GM18505 (cell line): ENCODE measurements around the gene ATP10A.
"Not testable (repeated sequence)": the region's sequence is repeated elsewhere in the genome, so short reads cannot be mapped to it uniquely, and the experiment has no call there.

Source experiments
- ATAC-seq: cut with Tn5 transposase; IDR thresholded peaks from one replicate; pipeline ENCODE4 v1.9.1; 2021; ENCODE audit not compliant: unreplicated experiment
- POLR2A ChIP-seq: IDR thresholded peaks from 4 replicates; pipeline ENCODE4 v1.6.1; 2011; ENCODE audit warnings: borderline replicate concordance; ENCODE audit not compliant: insufficient read depth, insufficient read length; ENCODE audit errors: extremely low read depth

The ATP10A gene

DNA sequence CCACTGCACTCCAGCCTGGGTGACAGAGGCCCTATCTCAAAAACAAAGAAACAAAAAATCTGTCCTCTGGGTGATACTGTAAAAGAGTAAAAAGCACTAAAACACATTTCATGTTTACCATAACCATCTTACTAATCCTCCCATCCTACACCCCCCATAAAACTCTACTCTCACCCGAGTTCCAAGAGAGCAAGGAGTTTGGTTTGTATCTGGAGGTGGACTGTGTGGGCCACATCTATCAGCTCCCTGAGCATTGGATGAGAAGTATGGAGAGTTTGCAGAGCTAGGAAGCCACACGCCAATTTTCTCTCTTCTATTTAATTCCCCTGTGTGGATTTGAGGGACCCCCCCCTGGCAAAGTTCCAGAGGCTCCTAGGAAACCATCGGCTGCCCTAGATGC lies 80.0 kb downstream of the ATP10A start:
- no peak for ATAC-seq
- TF ChIP-seq POLR2A = no peak

DNA sequence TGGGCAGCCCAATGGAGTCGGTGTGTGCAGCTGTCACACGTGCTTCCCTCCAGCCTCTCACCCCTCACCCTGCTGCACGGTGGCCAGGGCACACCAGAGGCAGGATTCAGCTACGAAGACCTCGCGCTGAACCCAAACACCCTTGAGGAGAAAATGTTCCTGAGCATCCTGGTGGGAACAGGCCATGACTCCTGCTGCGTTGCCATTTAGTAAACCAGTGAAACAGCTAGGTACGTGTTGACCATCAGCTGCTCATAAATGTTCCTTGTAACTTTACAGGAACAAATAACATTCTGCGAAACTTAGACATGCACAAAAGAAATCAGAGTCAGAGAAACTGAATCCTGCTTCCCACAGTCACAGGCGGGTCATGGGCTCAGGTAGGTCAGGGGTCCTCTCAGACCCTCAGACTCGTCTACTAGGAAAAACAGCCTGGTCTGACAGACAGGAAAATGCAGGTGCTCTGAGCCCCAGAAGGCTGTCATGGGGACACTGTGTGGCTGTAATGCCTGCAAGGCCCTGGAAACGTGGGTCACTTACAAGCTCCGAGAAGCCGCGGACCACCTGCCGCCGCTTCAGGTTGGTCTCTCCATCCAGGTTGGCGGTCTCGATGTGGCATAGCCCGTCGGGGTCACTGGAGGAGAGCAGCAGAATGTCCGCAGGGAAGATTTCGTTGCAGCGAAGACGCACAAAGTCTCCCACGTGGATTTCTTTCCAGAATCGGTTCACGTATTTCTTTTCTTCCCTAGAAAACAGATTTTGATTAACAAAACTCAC lies 82.5 kb downstream of the ATP10A start:
- no peak for TF ChIP-seq POLR2A
- ATAC-seq = no peak

DNA sequence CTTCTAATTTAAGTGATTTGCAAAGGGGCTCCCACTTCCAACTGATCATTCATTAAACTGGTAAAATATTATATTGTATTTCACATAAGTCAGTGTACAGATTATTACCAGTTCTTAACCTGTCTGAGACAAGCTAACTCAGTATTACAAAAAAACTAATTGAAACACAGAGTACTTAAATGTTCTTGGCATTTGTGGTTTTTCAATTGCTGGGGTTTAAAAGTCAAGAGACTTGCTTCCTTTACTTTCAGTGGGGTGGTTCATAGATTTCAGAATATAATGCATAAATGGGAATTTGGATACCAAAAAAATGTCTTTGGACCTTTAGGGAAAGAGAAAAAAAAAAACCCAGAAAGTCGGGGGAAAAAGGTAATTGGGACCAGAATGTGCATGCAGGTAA lies 85.0 kb downstream of the ATP10A start:
- no peak for ATAC-seq
- TF ChIP-seq POLR2A = no peak

DNA sequence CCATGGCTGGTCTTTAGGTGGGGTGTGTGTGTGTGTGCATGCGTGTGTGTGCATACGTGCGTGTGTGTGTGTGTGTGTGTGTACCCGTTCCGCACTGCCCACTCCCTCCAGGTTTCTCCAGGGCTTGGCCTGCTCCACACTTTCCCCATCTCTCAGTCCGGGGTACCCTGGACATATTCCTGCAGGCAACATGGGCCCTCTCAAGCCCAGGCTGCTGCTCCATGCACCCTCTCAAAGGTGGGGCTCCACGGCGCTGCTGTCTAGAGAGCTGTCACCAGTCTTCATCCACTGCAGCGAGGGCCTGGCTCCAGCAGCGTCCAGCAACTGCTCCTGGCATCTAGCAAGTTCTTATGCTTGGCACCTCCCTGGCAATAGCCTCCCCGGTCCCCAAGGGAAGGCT lies 86.1 kb downstream of the ATP10A start:
- no peak for ATAC-seq
- no peak for TF ChIP-seq POLR2A

DNA sequence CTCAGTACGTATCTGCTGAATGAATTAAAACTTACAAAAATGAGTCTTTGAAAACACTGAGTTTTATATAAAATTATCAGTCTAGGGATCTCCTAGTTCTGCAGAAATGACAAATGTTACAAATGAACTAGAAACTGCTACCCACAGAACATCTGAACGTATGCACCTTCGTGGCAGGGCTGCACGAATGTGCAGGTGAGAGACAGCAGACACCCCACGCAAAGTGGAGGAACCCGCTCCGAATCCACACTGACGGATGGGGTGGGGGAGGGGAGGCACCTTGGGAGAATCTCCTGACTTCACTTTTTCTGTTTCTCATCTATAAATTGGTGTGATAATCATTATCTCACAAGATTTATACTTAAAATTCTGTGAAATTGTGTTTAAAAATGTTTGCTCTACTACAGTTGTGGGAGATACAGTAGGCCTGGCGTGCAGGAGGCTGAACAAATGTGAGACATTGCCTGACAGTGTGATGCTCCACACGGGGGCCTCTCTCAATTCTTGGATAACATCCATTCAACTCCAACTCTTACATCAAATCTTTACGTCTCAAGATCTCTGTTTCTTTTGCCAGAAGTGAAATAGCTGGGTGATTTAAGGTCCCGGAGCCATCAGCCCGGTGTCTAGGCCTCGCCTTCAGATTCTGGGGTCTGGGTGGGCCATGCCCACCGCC lies 86.9 kb downstream of the ATP10A start:
- no peak for TF ChIP-seq POLR2A
- ATAC-seq = no peak

DNA sequence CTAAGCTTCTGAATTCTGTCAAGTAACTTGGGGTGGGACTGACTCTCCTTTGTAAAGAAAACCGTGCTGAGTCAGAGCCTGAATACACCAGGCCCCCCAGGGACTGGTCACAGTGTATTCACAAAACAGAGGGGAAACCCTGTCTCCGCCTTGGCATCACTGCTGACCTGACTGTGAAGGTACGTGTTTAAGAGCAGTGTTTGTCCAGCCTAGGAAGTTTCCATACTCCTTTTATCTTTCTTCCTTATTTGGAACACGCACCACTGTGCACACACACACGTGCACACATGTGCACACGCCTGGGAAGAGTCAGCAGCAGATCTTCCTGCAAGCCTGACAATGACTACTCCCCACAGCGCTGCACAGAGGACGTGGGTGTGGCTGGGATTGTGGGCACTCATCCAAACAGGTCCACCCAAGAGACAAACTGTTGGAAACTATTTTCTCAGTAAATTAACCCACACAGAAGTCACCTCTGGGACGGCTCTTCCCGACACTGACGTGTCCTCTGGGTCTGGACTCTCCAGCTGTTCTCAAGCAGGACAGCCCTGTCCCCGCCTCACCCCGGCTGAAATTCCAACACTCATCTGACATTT lies 87.7 kb downstream of the ATP10A start:
- peak; percentile 88 for ATAC-seq
- no peak for TF ChIP-seq POLR2A

DNA sequence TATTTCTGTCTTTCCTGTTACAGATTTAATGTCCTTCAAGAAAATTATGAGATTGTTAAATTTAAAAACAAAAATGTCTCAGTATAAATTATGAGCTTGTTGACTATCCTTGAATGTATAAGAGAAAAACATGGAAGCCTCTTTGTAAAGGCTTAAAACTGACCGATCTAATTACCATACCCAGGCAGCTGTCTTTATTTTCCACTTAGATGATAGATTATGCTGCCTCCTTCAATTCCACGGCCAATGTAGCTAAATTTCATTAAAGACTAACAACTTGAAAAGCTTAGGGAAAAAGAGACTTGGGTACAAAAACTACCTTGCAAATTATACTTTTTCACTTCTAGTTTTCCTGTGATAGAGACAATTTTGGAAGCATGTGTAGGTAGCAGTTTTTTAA lies 88.3 kb downstream of the ATP10A start:
- no peak for TF ChIP-seq POLR2A
- ATAC-seq = no peak

DNA sequence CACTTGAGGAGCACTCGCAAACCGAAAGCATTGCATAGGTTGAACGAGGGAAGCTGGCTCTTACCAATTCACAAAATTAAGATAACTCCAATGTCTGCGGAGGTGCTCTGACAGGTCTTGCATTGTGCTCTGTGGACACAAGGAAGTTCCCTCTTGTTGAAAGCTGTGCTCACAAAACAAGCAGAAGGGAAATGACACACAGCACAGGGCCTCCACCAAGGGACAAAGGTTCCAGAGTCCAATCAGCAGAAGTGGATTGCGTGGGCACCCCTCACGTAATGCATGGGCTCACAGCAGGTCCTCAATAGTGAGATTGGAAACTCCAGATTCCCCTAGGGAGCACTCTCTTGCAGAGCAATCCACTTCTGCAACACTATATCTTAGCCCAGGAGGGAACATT lies 89.9 kb downstream of the ATP10A start:
- TF ChIP-seq POLR2A = no peak
- no peak for ATAC-seq

DNA sequence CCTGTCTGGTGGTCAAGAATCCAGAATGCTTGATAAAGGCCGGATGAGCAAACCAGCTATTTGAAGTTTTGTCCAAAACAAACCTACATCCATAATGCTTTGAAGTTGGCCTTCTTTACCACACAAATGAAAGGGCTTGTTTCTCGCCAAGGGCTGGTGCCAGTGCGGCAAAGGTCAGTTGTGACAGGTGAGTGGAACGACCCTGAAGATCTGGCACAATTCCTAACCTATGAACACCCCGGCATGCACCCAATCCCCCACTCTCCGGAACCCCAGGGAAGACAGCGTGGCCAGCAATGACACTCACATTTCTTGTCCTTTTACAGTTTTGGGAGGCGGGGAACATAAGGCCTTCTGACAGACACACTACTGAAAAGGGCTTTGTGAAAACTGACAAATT lies 90.6 kb downstream of the ATP10A start:
- no peak for TF ChIP-seq POLR2A
- no peak for ATAC-seq

DNA sequence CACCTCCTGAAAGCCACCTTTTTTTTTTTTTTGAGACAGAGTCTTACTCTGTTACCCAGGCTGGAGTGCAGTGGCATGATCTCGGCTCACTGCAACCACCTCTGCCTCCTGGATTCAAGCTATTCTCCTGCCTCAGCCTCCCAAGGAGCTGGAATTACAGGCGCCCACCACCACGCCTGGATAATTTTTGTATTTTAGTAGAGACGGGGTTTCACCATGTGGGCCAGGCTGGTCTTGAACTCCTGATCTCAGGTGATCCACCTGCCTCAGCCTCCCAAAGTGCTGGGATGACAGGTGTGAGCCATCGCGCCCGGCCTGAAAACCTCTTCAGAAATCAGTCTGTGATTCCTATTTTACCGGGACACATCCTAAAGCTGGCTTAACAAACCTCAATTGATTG lies 91.4 kb downstream of the ATP10A start:
- not testable (repeated sequence) for ATAC-seq

DNA sequence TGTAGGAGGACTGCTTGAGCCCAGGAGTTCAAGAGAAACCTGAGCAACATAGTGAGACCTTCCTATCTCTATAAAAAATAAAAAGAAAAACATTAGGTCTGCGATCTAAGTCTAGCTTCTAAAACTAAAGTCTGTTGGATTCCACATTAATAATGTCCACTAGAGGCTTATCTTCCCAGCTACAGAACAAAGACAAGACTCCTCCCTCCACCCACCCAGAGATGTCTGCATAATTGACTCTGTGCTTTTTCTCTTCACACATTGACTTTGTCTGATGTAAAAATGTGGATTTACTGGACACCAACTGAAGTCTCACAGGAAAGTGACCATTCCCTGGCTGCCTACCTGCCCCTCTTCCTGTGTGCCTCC lies 91.8 kb downstream of the ATP10A start:
- no peak for TF ChIP-seq POLR2A
- ATAC-seq = no peak

DNA sequence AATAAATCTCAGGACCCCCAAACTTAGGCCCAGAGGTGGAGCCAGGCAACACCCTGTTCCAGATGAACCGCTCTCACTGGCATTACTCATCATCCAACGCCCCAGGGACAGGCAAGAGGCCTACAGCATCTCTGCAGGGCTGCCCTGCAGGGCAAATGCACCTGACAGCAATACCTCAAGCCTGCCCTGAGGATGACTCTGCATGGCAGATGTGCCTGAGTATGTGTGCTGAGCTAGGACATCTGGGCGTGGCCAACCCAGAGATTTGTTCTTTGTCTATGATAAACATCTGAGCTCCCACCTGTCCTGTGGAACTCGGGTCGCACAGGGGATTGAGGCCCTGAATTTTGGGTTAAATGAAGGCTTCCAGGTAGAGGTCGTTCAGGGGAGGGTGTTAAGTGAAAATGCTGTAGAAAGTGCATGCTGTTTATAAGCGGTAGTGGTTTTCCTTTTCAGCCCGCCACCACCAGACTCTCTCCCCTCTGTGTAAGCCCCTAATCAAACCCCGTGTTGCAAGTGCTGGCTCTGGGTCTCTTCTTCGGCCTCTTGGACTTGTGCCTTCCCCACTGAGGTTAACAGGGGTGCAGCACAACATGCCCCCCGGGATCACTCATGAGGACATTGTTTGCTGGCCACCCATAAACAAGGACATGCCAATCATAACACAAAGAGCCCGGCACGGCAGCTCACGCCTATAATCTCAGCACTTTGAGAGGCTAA lies 92.3 kb downstream of the ATP10A start:
- ATAC-seq = no peak
- no peak for TF ChIP-seq POLR2A

DNA sequence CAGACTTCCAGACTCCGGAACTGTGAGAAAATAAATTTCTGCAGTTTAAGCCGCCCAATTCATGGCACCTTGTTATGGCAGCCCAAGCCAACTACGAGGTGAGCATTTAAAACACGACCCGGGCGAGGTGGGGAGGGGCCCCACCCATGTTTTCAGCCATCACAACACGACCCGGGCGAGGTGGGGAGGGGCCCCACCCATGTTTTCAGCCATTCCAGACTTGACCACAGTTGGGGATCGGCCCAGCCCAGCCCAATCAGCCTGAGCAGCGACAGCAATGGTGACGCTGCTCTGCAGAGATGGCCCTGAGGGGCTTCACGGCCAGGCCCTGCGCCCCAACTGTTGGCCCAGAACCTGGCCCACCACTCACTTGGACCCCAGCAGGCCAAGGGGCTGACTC lies 93.1 kb downstream of the ATP10A start:
- TF ChIP-seq POLR2A = no peak
- ATAC-seq = no peak

DNA sequence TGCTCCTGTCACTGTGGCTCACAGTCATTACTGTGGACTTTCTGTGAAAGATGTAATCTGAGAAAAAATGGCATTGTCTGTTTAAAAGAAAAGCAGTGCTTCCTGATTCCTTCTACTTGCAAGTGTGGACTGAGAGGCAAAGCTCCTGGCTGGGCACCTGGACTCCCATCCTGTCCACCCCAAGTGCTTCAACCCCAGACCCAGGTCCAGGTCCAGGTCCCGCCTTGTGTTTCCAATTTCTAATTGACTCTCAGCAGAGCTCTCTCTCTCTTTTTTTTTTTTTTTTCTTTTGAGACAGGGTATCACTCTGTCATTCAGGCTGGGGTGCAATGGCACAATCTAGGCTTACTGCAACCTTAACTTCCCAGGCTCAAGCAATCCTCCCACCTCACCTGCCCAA lies 94.9 kb downstream of the ATP10A start:
- TF ChIP-seq POLR2A = no peak
- ATAC-seq = no peak
